ENCODE results near the gene RACK1.

GRCh38 chr5:181205761-181206649 is 37.7 kb downstream of the RACK1 start:
- TF ChIP-seq FOXP2 (optimal IDR thresholded peaks at IDR 0.05; ENCODE audit: control extremely low read depth, extremely low read length, insufficient read depth) (no peak), POLR2AphosphoS5 (IDR thresholded peaks at IDR 0.05; ENCODE audit: borderline replicate concordance, low read depth, low read length) (no peak)
